IMR-90 (cell line): ENCODE measurements around the gene CNIH1. TPM values are rescaled to one million over a fixed set of nuclear protein-coding genes. Genes with fewer than 3 reads are reported as not detected.
"Not testable (repeated sequence)": the region's sequence is repeated elsewhere in the genome, so short reads cannot be mapped to it uniquely, and the experiment has no call there.

Experiments
- ATAC-seq: fragments of 200-7000 bp; cut with Tn5 transposase; 2 replicates; pipeline ENCODE4 v1.9.1; 2020; ENCODE audit warnings: low read depth, mild to moderate bottlenecking, moderate library complexity
- BruUV-seq: library from RNA; stranded (reverse); fragments of 400-500 nt; replicated peaks from 2 replicates; lab custom pipeline; 2021; lab: Mats Ljungman, UMichigan
- CTCF ChIA-PET: fragments of 300-600 bp; formaldehyde crosslinking; extraction: SDS; loops from one replicate; lab custom pipeline; 2021; ENCODE audit warnings: antibody characterized with exemption; lab: Yijun Ruan, JAX
- POLR2A ChIA-PET: fragments of 300-600 bp; sonication (Branson Sonifier 250); formaldehyde crosslinking; loops from one replicate; lab custom pipeline; 2022; ENCODE audit warnings: antibody characterized with exemption; ENCODE audit not compliant: unreplicated experiment; lab: Charles Lee
- DNase-seq: peaks from one replicate; pipeline ENCODE4 v3.0.0; 2013
- H2AFZ ChIP-seq: replicated peaks from 2 replicates; pipeline ENCODE3; 2013; ENCODE audit warnings: low read length, mild to moderate bottlenecking; ENCODE audit not compliant: poor library complexity
- H2AK5ac ChIP-seq: 2 replicates; pipeline ENCODE4 v1.6.1; 2013; ENCODE audit warnings: low read depth, low read length, inconsistent platforms
- H2AK9ac ChIP-seq: replicated peaks from 2 replicates; pipeline ENCODE3; 2013; ENCODE audit warnings: mild to moderate bottlenecking, low read depth, low read length, moderate library complexity; ENCODE audit not compliant: poor library complexity
- H2BK120ac ChIP-seq: 2 replicates; pipeline ENCODE4 v1.6.1; 2013; ENCODE audit warnings: low read depth, low read length, inconsistent platforms
- H2BK15ac ChIP-seq: 3 replicates; pipeline ENCODE4 v1.6.1; 2013; ENCODE audit warnings: low read depth, low read length, inconsistent platforms
- H2BK20ac ChIP-seq: 2 replicates; pipeline ENCODE4 v1.6.1; 2013; ENCODE audit warnings: low read depth, mild to moderate bottlenecking, inconsistent platforms, low read length, moderate library complexity
- H2BK5ac ChIP-seq: 2 replicates; pipeline ENCODE4 v1.6.1; 2013; ENCODE audit warnings: mild to moderate bottlenecking, low read depth, low read length, inconsistent platforms; ENCODE audit not compliant: poor library complexity, severe bottlenecking
- H3K14ac ChIP-seq: replicated peaks from 2 replicates; pipeline ENCODE4 v1.6.1; 2013; ENCODE audit warnings: low read depth, low read length, inconsistent platforms
- H3K18ac ChIP-seq: 2 replicates; pipeline ENCODE4 v1.6.1; 2013; ENCODE audit warnings: low read depth, low read length, control low read depth
- H3K23ac ChIP-seq: 2 replicates; pipeline ENCODE4 v1.6.1; 2013; ENCODE audit warnings: low read depth, low read length, inconsistent platforms
- H3K27ac ChIP-seq: 2 replicates; pipeline ENCODE4 v1.5.1; 2013; ENCODE audit warnings: mild to moderate bottlenecking, control low read depth, low read length; ENCODE audit not compliant: insufficient read depth
- H3K27me3 ChIP-seq: 2 replicates; pipeline ENCODE4 v1.6.1; 2013; ENCODE audit warnings: low read length; ENCODE audit not compliant: control insufficient read depth, insufficient read depth
- H3K36me3 ChIP-seq: 2 replicates; pipeline ENCODE4 v1.6.1; 2013; ENCODE audit warnings: low read length, mixed read lengths; ENCODE audit not compliant: control insufficient read depth, insufficient read depth
- H3K4ac ChIP-seq: 2 replicates; pipeline ENCODE4 v1.6.1; 2013; ENCODE audit warnings: low read depth, low read length, inconsistent platforms
- H3K4me1 ChIP-seq: 2 replicates; pipeline ENCODE4 v1.6.1; 2013; ENCODE audit warnings: low read length, mixed read lengths; ENCODE audit not compliant: control insufficient read depth, insufficient read depth
- H3K4me2 ChIP-seq: 2 replicates; pipeline ENCODE4 v1.6.1; 2013; ENCODE audit warnings: low read depth, mild to moderate bottlenecking, control low read depth, low read length, moderate library complexity
- H3K4me3 ChIP-seq: 2 replicates; pipeline ENCODE4 v1.5.1; 2013; ENCODE audit warnings: low read depth, mild to moderate bottlenecking, control low read depth, low read length, moderate library complexity; ENCODE audit not compliant: insufficient read depth
- H3K56ac ChIP-seq: 2 replicates; pipeline ENCODE4 v1.6.1; 2013; ENCODE audit warnings: low read length, inconsistent platforms; ENCODE audit not compliant: insufficient read depth; ENCODE audit errors: extremely low read depth
- H3K79me1 ChIP-seq, 2 experiments: 2 replicates each; pipeline ENCODE4 v1.6.1; 2013; ENCODE audit warnings: low read length in 2 of 2, inconsistent platforms in 1 of 2, low read depth in 1 of 2
- H3K9ac ChIP-seq: 2 replicates; pipeline ENCODE4 v1.6.1; 2013; ENCODE audit warnings: low read depth, low read length, control low read depth
- H3K9me1 ChIP-seq: 2 replicates; pipeline ENCODE4 v1.6.1; 2013; ENCODE audit warnings: low read length, inconsistent platforms; ENCODE audit not compliant: insufficient read depth
- H3K9me3 ChIP-seq: 2 replicates; pipeline ENCODE4 v1.6.1; 2013; ENCODE audit warnings: low read length; ENCODE audit not compliant: control insufficient read depth, insufficient read depth
- H4K20me1 ChIP-seq: 2 replicates; pipeline ENCODE4 v1.6.1; 2013; ENCODE audit warnings: low read length, inconsistent platforms; ENCODE audit not compliant: insufficient read depth
- H4K5ac ChIP-seq: 2 replicates; pipeline ENCODE4 v1.6.1; 2013; ENCODE audit warnings: mild to moderate bottlenecking, low read depth, low read length, control low read depth
- H4K8ac ChIP-seq, 2 experiments: 2 replicates each; pipeline ENCODE4 v1.6.1; 2013; ENCODE audit warnings: low read depth in 2 of 2, low read length in 2 of 2, control low read depth in 1 of 2, inconsistent platforms in 1 of 2
- H4K91ac ChIP-seq: 2 replicates; pipeline ENCODE4 v1.6.1; 2013; ENCODE audit warnings: low read depth, low read length, inconsistent platforms; ENCODE audit not compliant: insufficient read depth
- WGBS, 2 experiments: methylation state at CpG; one replicate each; pipeline versions ENCODE4 v1.1.5 to v1.1.7; 2013; ENCODE audit warnings: missing lambda C conversion rate in 2 of 2; ENCODE audit not compliant: insufficient read length in 1 of 2; ENCODE audit errors: extremely low coverage in 2 of 2; 5-methylcytosine and 5-hydroxymethylcytosine counted together
- dilution Hi-C: fragments of 300-500 bp; cut with HindIII; formaldehyde crosslinking; loops from one replicate; pipeline ENCODE4 v1.14.3; 2018; ENCODE audit warnings: low sequenced_read_pairs; ENCODE audit not compliant: unreplicated experiment
- in situ Hi-C: fragments of 300-500 bp; cut with MboI; formaldehyde crosslinking; loops from 3 replicates; pipeline ENCODE4 v1.14.3; 2019; ENCODE audit warnings: low sequenced_read_pairs, inconsistent platforms, mixed read lengths
- intact Hi-C: fragments of 100-400 bp; cut with micrococcal nuclease; formaldehyde crosslinking; loops from 2 replicates; pipeline ENCODE4 v1.10.0; 2022
- polyA plus RNA-seq, 3 experiments: library from polyadenylated mRNA; depleted of rRNA; stranded (reverse); fragments of >200 nt; gene quantifications; 2 replicates each; pipeline ENCODE4 v1.2.3, GENCODE V29; 2012; ENCODE audit warnings: low replicate concordance in 1 of 3
- total RNA-seq: library from RNA; depleted of rRNA; stranded (reverse); fragments of >200 nt; gene quantifications from 2 replicates; pipeline ENCODE4 v1.2.3, GENCODE V29; 2012

CNIH1 gene
- total and polyA plus RNA-seq, 2 of the 4 experiments (the other 2 are of a cell fraction): 244 to 284 TPM

- H3K23ac ChIP-seq, POLR2A ChIA-PET, H2BK15ac ChIP-seq, H2AK5ac ChIP-seq, H3K14ac ChIP-seq, ATAC-seq, dilution Hi-C loops, H3K36me3 ChIP-seq, H4K20me1 ChIP-seq, H3K9ac ChIP-seq, H2BK120ac ChIP-seq, intact Hi-C loops, H3K9me3 ChIP-seq, H4K8ac ChIP-seq, H3K56ac ChIP-seq, DNase-seq, H4K91ac ChIP-seq, CTCF ChIA-PET, H2BK20ac ChIP-seq, H3K4me1 ChIP-seq, H3K79me1 ChIP-seq, H3K27ac ChIP-seq, in situ Hi-C loops, H3K18ac ChIP-seq, H3K4me3 ChIP-seq, H3K9me1 ChIP-seq, H2BK5ac ChIP-seq, H2AFZ ChIP-seq, H3K4ac ChIP-seq, H2AK9ac ChIP-seq, BruUV-seq, H3K4me2 ChIP-seq, H4K5ac ChIP-seq: not testable (repeated sequence)
- WGBS, 2 experiments: 100% methylated on average over 1 of the region's 3 CpGs; no CpG with 5 or more reads in 1 of the 2 experiments
- peaks cover 28% of the 10 kb centered on the region for H3K27me3 ChIP-seq
Measured at GRCh38 chr14:54380558-54380957, 60.6 kb downstream of the CNIH1 start.

GRCh38 chr14:54378893-54379292 lies 62.3 kb downstream of the CNIH1 start:
- dilution Hi-C loops, H3K4ac ChIP-seq, H4K91ac ChIP-seq, ATAC-seq, H4K20me1 ChIP-seq, H3K4me1 ChIP-seq, H2AFZ ChIP-seq, DNase-seq, CTCF ChIA-PET, BruUV-seq, in situ Hi-C loops, H4K5ac ChIP-seq, H2AK9ac ChIP-seq, H3K79me1 ChIP-seq, H3K56ac ChIP-seq, H3K27ac ChIP-seq, H2BK120ac ChIP-seq, H4K8ac ChIP-seq, intact Hi-C loops, H2BK5ac ChIP-seq, H3K14ac ChIP-seq, H3K18ac ChIP-seq, H2AK5ac ChIP-seq, H3K36me3 ChIP-seq, H3K9ac ChIP-seq, H3K4me3 ChIP-seq, H3K9me3 ChIP-seq, H3K23ac ChIP-seq, H3K9me1 ChIP-seq, H2BK15ac ChIP-seq, H3K4me2 ChIP-seq, H2BK20ac ChIP-seq, POLR2A ChIA-PET: not testable (repeated sequence)
- H3K27me3 ChIP-seq: peaks cover 24% of the 10 kb centered on the region
- 40% methylated on average over 2 of the region's 5 CpGs; no CpG with 5 or more reads in 1 of the 2 experiments for WGBS, 2 experiments
